HG03575 (cell line): Measurements from ENCODE around the gene ZNF491.

Experiments used
- ATAC-seq: cut with Tn5 transposase; IDR thresholded peaks from one replicate; pipeline ENCODE4 v1.9.1; 2021; ENCODE audit not compliant: unreplicated experiment, insufficient number of reproducible peaks, low FRiP score; ENCODE audit errors: extremely low read depth

ZNF491 gene

GRCh38 chr19:11856596-11857250 lies 58.4 kb downstream of the ZNF491 start:
- no peak for ATAC-seq
